Tongue (tissue), 3 donors: ENCODE results near the gene DCBLD1. TPM values are rescaled to one million over a fixed set of nuclear protein-coding genes. Genes with fewer than 3 reads are reported as not detected.

ENCODE experiments used
- DNase-seq: peaks from one replicate; pipeline ENCODE4 v3.0.0-alpha.2; 2015
- small RNA-seq: library from RNA; depleted of rRNA; stranded (forward); fragments of <200 nt; gene quantifications from one replicate; pipeline ENCODE3, GENCODE V24; 2014; ENCODE audit warnings: low replicate concordance
- total RNA-seq: library from RNA; depleted of rRNA; stranded (reverse); fragments of >200 nt; gene quantifications from one replicate; pipeline ENCODE4 v1.2.3, GENCODE V29; 2014

The DCBLD1 gene
- total RNA-seq, 1 donor from 2014 or later: 9.9 TPM

- no peak for DNase-seq
These were observed 76.3 kb downstream of the DCBLD1 start for GRCh38 chr6:117558818-117559217.

GRCh38 chr6:117559299-117559698, 76.8 kb downstream of the DCBLD1 start:
- peak; percentile 18 for DNase-seq

DNA sequence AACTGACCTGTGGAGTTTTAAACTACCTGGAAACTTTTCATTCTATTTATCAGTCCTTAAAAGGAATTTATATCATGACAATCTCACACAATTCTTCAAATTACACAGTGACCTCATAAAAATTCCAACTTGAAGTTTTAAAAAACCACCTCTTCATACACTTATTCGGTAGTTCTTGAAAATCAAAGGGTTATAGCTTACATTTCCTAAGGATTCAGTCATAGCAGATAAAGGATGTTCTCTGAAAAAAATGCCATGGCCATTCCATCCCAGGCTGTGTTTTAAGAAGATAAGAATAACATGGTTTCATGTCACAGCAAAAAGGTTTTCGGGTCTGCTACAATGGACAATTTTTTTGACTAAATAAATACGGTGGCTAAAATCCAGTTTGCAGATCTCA, 78.7 kb downstream of the DCBLD1 start:
- DNase-seq: no peak

- no peak for DNase-seq
These were observed 82.2 kb downstream of the DCBLD1 start for GRCh38 chr6:117564681-117565080.

DNA sequence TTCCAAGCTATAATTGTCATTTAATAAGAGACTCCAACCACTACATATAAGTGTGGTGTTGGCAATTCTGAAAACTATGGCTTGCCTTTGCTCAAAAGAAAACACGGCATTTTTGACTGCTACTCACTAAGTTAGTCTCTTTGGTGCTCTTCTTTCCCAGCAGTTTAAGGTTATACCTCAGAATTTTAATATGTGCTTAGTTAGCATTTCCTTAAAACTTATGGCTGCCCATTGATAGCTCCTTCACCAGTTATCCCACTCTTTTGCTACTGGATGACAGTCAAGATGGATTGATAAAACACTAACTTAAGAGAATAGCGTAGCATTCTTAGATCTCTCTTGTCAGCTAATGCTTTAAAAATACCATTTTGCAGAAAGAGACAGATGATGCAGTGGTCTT, 85.8 kb downstream of the DCBLD1 start:
- no peak for DNase-seq

GRCh38 chr6:117568831-117569410, 86.4 kb downstream of the DCBLD1 start:
- DNase-seq: no peak

GRCh38 chr6:117573006-117573680, 90.7 kb downstream of the DCBLD1 start:
- DNase-seq: peak; percentile 38

- DNase-seq: no peak
These were observed 91.7 kb downstream of the DCBLD1 start for GRCh38 chr6:117574198-117574597.

DNA sequence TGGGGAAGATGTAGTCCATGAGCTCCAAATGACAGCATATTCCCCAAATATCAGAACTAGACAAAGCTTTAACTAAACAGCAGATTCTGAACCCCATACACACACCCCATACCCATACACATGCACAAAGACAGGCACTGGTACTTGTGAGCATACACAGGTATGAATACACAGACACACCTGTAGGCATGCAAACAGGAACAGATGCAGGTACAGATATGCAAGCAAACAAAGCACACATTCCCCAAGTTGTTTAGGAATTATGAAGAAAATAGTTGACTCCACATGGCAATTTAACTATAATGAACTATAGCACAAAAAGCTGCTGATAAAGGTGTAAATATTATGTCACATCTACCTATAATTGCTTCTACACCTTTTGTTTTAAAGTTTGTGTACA, 103.2 kb downstream of the DCBLD1 start:
- DNase-seq: no peak

GRCh38 chr6:117590447-117590846, 108.0 kb downstream of the DCBLD1 start:
- no peak for DNase-seq

GRCh38 chr6:117591405-117591804, 108.9 kb downstream of the DCBLD1 start:
- DNase-seq: no peak

DNA sequence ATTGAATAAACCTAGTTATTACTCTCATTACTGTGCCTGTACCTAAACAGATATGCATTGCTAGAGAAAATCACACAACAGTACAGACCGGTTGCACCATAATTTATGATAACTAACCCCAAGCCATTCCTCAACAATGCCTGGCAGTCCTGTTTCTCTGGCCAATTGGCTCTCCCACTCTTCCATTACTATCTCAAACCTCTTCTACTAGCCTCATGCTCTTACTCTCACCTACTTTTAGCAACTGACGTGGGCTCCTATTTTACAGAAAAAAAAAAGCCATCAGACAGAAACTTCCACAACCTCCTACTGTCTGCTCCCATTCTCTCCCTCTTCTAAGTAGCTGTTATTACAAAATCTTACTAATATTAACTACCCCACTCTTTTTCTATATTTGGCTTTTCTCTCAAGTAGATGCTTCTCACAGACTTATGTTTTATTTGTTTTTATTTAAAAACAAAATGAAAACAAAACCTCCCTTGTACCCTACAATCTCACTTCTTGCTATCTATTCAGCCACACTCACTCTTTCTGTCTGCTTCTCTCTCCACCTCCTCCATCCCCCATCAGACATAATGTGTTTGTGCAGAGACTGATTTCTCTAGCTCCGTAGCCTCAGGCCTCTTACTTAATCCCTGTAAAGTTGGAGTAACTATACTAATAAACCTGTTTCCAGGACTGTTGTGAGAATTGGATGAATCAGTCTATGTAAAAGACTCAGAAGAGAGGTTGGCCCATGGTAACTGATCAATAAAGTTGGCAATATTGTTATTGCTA, 110.7 kb downstream of the DCBLD1 start:
- DNase-seq: no peak

GRCh38 chr6:117595099-117595923, 112.8 kb downstream of the DCBLD1 start:
- DNase-seq: no peak

- DNase-seq: no peak
These were observed 115.3 kb downstream of the DCBLD1 start for GRCh38 chr6:117597755-117598154.

Small RNAs within 50 kb of the gene (small RNA-seq; reads per million reads assigned to genes)
- gene RNU6-253P: not detected

Other genes starting within 250 kb of the DCBLD1 start
- gene VGLL2, start 217.1 kb upstream of the DCBLD1 start, total RNA-seq: 18.4 TPM
- gene ROS1, start 56.7 kb upstream of the DCBLD1 start, total RNA-seq: 0.92 TPM
- 59.7 TPM for gene GOPC, start 119.8 kb downstream of the DCBLD1 start, total RNA-seq
- 15.3 TPM for gene NUS1, start 192.8 kb downstream of the DCBLD1 start, total RNA-seq